Peyer's patch (tissue), 4 donors: ENCODE measurements around the gene KRT37.

Experiments used
- POLR2A ChIP-seq, 2 donors: fragments of 450-650 bp; IDR thresholded peaks; one replicate each; pipeline ENCODE4 v1.5.1; 2017; ENCODE audit warnings: antibody characterized with exemption in 2 of 2, mild to moderate bottlenecking in 2 of 2, moderate library complexity in 2 of 2
- TF ChIP-seq, protein P1 (sequence below), 6 experiments: fragments of 450-650 bp in 4 of 6; fragments of 200-600 bp in 2 of 6; sonication (generic) in 1 of 6; IDR thresholded peaks; one replicate each; pipeline ENCODE4 v1.5.1; 2017 to 2019; ENCODE audit warnings: antibody characterized with exemption in 6 of 6, mild to moderate bottlenecking in 3 of 6, moderate library complexity in 1 of 6

- TF ChIP-seq POLR2A (IDR thresholded peaks at IDR 0.05): no peak
- TF ChIP-seq, protein P1, sequence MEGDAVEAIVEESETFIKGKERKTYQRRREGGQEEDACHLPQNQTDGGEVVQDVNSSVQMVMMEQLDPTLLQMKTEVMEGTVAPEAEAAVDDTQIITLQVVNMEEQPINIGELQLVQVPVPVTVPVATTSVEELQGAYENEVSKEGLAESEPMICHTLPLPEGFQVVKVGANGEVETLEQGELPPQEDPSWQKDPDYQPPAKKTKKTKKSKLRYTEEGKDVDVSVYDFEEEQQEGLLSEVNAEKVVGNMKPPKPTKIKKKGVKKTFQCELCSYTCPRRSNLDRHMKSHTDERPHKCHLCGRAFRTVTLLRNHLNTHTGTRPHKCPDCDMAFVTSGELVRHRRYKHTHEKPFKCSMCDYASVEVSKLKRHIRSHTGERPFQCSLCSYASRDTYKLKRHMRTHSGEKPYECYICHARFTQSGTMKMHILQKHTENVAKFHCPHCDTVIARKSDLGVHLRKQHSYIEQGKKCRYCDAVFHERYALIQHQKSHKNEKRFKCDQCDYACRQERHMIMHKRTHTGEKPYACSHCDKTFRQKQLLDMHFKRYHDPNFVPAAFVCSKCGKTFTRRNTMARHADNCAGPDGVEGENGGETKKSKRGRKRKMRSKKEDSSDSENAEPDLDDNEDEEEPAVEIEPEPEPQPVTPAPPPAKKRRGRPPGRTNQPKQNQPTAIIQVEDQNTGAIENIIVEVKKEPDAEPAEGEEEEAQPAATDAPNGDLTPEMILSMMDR (IDR thresholded peaks at IDR 0.05): no peak
Observed at GRCh38 chr17:41437769-41438168, 13.4 kb upstream of the KRT37 start.
